SU-DHL-6 (cell line): ENCODE measurements around the gene HBG2.
"Not testable (repeated sequence)": the region's sequence is repeated elsewhere in the genome, so short reads cannot be mapped to it uniquely, and the experiment has no call there.

Source experiments
- EZH2phosphoT487 ChIP-seq: fragments of 200-600 bp; sonication (generic), shearing (Covaris generic); conservative IDR thresholded peaks from 2 replicates; pipeline ENCODE4 v1.6.1; 2018; ENCODE audit warnings: mild to moderate bottlenecking, antibody characterized with exemption, low read length, moderate library complexity, mixed read lengths
- TF ChIP-seq, protein P1 (sequence below): fragments of 200-600 bp; sonication (generic); IDR thresholded peaks from one replicate; pipeline ENCODE4 v1.5.1; 2017; ENCODE audit warnings: antibody characterized with exemption, mild to moderate bottlenecking, low read length, moderate library complexity; ENCODE audit not compliant: insufficient read depth, poor library complexity, severe bottlenecking

DNA sequence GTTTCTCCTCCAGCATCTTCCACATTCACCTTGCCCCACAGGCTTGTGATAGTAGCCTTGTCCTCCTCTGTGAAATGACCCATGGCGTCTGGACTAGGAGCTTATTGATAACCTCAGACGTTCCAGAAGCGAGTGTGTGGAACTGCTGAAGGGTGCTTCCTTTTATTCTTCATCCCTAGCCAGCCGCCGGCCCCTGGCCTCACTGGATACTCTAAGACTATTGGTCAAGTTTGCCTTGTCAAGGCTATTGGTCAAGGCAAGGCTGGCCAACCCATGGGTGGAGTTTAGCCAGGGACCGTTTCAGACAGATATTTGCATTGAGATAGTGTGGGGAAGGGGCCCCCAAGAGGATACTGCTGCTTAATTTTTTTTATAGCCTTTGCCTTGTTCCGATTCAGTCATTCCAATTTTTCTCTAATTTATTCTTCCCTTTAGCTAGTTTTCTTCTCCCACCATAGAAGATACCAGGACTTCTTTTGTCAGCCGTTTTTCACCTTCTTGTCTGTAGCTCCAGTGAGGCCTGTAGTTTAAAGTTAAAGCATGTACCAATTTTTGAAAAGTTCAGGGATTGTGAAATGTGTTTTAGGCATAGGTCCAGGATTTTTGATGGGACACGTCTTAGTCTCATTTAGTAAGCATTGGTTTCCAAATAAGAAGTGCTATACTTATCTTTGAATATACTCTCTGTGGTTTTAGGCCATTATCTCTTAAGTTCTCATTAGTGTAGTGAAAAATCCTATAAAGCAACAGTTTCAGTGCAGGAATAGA, at the start of gene HBG2:
- TF ChIP-seq, protein P1, sequence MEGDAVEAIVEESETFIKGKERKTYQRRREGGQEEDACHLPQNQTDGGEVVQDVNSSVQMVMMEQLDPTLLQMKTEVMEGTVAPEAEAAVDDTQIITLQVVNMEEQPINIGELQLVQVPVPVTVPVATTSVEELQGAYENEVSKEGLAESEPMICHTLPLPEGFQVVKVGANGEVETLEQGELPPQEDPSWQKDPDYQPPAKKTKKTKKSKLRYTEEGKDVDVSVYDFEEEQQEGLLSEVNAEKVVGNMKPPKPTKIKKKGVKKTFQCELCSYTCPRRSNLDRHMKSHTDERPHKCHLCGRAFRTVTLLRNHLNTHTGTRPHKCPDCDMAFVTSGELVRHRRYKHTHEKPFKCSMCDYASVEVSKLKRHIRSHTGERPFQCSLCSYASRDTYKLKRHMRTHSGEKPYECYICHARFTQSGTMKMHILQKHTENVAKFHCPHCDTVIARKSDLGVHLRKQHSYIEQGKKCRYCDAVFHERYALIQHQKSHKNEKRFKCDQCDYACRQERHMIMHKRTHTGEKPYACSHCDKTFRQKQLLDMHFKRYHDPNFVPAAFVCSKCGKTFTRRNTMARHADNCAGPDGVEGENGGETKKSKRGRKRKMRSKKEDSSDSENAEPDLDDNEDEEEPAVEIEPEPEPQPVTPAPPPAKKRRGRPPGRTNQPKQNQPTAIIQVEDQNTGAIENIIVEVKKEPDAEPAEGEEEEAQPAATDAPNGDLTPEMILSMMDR, result not testable (repeated sequence)
- not testable (repeated sequence) for TF ChIP-seq EZH2phosphoT487
